ENCODE measurements around the gene GRIFIN.
"Not testable (repeated sequence)": the region's sequence is repeated elsewhere in the genome, so short reads cannot be mapped to it uniquely, and the experiment has no call there.

GRIFIN gene

DNA sequence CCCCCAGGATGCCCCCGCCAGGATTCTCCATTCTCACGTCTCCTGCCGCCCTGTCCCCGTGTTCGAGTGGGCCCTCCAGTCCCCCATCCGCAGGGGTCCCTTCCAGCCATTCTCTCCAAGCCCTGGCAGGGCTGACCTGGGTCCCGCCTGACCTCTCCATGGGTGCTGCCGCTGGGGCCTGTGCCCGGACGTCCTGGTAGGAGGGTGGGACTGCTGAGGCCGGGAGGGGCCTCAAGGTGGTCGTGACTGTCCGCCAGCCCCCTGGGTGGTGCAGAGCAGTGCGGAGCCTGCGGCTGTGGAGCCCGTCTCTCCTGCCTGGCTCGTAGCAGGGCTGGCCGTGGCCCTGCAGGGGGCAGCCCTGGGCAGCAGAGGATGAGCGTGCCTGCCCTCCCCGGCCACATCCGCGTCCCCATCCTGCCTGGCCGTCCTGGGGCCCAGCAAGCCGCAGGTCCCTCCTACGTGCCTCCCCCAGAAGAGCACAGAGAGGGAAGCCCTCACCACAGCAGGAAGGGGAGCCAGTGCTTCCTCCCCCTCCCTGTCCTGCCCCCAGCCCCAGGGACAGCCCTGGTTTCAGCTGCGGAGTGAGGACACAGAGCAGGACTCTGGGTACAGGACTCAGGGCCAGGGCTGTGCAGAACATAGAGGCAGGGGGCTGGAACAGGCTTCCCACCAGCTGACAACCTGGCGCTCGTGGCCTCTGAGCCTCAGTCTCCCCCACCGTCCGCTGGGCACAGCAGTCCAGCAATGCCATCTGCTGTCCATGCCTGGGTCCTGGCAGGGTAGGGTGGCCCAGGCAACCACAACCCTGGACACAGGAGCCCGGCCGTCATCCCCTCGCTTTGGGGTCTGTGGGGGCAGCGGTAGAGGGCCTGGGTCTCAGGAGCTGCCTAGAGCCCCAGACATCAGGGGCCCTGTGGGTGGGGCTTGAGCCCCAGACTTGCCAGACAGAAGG is 1.5 kb upstream of the GRIFIN start:
- peak; percentile 49 for DNase-seq

DNA sequence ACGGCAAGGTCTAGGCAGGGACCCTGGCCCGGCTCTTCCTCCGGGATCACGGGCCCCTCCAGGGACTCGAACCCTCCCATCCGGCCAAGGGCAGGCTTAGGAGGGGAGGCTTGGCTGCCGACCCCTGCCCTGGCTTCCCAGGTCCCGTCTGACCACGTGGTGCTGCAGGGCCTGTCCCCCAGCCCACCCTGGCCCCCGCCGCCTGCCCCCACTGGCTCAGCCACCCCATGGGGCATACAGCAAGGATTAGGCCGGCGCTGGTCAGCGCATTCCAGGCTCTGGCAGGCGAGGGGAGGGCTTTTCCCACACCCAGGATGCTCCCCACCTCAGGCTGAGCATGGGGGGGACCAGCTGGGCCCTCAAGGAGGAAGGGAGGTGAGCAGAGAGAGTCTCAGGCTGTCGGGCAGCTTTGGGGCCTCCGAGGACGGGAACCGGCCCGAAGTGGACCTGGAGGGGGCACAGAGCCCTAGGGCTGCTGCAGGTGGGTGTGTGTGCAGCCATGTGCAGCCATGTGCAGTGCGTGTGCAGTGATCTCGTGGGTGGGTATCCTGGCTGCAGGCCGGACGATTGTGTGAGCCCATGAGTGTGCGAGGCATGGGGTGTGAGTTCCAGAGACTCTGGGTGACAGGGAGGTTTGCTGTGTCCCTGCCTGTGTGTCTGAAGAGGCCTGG is 713 bp upstream of the GRIFIN start:
- DNase-seq: no peak

DNA sequence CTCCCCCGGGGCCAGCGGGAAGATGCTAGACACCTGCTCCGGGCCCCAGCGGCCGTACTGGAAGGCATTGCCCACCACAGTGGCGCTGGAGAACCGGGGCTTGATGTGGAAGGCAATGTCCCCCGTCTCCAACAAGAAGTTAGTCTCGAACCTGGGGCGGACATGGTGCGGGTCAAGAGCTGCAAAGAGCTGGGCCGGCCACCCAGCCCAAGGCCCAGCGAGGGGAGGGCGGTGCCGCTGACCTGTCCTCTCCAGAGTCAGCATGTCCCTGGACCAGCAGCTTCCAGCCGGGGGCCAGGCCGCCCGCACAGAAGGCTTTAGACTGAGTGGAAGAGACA is 551 bp downstream of the GRIFIN start:
- no peak for DNase-seq

DNA sequence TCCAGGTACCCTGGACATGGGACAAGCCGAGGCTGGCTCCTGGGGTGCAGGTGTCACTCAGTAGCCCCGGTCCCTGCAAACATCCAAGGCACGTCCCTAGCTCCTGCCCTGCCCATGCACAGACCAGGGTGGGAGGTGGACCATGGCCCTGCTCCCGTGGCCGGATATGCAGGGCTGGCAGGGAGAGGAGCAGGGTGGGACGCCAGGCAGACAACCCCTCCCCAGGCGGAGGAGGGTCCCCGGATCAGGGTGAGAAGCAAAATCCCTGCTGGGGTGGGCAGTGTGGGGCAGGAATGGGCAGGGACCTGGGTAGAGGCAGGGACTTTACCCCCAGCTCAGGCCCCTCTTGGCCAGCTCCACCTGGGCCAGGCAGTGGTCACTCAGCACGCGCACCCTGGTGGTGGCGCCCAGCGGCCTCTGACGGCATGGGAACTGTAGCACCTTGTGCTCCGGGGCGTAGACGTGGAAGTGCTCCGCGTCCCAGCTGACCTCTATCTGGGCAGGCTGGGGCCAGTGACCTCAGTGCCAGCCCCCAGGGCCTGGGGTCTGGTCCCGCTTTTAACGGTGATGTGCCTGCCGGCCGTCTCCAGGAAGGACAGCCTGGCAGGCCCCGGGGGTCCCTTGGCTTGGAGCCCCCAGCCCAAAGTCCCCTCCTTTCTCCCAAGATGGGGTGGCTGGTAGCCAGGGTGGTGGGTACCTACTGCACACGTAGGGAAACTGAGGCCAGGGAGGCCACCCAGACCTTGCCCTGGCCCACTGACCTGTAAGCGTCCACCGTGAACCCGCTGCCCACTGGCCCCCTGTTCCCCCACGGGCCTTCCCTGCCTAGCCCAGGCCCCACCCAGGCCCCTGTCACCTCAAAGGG is 1.2 kb downstream of the GRIFIN start:
- DNase-seq: no peak

DNA sequence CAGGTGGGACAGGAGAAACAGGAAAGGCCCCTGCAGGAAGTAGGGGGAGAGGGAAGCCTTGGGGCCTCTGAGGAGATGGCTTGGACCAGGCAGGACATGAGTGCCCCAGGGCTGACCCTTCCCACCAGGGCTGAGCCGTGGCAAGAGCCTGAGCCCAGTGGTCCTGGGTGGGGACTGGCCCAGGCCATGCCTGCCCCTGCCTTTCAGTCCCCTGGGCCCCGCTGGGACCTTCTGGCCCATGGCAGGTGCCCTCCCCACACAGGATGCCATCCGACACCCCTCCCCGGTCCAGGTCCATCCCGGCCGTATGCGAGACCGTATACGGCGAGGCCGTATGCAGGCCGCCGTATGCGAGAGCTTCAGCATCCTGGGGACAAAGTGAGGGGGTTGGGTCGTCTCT is 2.0 kb downstream of the GRIFIN start:
- no peak for DNase-seq

DNA sequence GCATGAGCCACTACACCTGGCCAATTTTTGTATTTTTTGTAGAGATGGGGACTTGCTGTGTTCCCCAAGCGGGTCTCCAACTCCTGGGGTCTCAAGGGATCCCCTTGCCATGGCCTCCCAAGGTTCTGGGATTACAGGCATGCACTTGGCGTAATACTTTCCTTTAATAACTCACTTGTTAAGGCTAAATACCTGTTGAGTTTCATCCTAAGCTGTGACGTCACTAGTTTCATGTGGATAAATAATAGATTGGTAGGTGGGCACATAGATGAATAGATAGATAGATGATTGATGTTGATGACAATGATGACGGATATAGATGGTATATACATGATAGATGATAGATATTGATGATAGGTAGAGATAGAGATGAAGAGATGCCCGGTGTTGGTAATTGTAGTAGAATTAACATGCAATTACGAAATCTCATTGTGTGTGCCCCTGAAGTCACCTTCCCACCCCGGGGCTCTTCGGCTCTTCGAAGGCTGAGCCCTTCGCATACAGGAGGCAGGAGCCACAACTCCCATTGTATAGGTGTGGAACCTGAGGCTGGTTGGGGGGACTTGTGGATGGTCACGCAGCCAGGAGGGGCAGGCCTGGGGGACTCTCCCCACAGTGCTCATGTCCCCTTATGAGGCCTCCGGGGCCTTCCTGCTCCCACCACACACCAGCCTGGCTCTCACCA is 2.6 kb downstream of the GRIFIN start:
- DNase-seq: no peak

DNA sequence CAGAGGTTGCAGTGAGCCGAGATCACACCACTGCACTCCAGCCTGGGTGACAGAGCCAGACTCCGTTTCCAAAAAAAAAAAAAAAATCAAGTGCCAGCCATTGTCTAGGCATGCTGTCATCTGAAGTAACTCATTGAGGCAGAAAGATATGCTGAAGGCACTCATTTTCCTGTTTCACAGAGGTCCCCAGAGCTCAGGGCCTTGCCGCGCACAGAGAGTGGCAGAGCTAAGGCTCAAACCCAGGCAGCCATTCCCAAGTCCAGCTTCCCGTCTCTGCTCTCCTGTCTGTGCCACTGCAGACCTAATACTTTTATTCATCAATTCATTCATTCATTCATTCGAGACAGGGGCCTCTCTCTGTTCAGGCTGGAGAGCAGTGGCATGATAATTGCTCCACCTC is 3.5 kb downstream of the GRIFIN start:
- DNase-seq: no peak

DNA sequence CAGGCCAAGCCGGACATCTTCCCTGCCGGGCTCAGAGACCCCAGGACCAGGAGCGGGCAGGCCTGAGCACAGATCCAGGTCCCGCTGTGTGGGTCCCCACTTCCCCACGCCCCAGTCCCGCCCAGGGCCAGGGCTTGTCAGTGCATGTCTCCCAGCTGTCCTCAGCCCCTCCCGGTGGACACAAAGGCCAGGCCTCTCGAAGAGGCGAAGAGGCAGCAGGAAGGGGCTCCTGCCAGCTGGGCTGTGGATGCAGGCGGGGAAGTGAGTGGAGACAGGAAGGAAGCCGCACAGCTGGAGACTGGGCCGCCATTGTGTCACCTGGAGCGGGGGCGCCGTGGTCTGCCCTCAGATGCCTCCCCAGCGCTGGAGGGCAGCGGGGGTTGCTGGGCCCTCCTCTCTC is 4.8 kb downstream of the GRIFIN start:
- DNase-seq: no peak

DNA sequence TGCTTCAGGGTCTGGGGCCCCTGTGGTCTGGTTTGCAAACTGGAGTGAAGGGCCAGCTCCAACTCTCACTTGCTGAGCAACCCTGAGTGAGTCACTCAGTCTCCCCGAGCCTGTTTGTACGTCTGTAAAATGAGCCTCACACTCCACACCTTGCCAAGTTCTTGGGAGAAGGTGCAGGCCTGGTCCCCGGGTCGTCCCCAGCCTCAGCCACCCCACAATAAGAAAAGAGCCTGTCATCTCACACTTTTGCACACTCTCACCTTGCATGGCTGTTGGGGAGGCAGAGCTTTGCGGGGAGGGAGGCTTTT is 5.2 kb downstream of the GRIFIN start:
- no peak for DNase-seq

DNA sequence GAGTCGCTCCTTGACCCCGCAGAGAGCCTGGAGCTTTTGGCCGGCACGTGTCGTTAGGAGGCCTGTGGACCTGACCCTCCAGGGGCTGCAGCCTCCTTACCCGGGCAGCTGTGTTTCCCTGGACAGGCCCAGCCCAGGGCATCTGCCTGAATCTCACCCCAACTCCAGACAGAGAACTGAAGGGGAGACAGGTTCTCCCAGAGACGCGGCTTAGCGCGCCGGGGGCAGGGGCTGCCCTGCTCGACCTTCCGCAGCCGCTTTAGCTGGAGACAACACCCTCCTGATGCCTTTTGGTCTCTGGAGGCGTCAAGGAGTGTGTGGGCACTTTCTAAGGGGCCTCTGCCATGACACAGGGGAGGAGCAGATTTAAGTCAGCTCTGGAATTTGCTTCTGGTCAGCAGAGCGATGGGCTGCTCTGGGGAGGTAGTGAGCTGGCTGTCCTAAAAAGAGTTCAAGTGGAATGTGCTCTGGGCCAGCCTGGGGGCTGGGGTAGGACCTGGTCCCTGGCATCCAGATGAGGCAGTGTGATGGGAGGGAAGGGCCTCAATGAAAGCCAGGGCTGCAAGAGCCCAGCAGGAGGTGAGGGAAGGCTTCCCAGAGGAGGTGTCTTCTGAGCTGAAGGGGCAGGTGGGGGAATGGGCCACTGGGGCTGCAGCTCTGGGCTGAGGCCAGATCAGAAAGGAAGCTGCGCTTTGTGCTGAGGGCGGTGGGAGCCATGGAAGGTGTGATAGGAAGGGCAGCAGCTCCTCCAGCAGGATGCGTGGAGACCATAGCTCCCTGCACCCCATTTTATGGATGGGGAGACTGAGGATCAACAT is 5.8 kb downstream of the GRIFIN start:
- no peak for DNase-seq

DNA sequence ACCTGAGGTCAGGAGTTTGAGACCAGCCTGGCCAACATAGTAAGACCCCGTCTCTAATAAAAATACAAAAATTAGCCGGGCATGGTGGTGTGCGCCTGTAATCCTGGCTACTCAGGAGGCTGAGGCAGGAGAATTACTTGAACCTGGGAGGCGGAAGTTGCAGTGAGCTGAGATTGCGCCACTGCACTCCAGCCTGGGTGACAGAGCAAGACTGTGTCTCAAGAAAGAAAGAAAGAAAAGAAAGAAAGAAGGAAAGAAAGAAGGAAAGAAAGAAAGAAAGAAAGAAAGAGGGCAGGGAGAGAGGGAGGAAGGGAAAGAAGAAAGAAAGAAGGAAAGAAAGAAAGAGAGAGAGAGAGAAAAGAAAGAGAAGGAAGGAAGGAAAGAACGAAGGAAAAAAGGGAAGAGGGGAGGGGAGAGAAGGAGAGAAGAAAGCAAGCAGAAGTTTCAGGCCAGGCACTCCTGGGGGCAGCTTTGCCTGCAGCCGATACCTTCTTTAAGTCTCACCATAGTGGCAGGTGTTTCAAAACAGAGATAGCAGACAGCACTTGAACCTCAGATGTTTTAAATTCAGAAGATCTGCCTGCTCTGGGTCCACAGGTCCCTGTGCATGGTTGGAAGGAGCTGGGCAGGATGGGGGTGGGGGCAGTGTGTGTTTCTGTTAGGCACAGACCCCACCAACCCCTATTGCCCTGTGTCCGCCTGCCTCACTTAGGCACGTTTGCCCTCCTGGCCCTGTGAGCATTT is 6.6 kb downstream of the GRIFIN start:
- not testable (repeated sequence) for DNase-seq

DNA sequence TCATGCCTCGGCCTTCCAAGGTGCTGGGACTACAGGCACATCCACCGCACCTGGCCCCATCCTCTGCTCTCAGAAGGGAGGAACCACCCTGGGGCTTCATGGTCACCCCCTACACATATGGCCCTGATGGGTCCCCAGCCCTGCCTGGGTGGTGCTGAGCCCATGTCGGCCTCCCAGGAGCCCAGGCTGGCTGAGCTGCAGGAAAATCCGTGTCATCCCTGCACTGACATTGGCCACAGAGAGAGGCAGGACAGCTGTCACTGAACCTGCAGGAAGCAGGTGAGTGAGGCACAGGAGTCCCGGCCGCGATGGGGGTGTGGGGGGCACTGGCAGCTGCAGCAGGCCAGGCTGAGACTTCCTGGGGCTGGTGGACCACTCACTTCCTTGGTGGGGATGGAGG is 8.0 kb downstream of the GRIFIN start:
- DNase-seq: no peak

DNA sequence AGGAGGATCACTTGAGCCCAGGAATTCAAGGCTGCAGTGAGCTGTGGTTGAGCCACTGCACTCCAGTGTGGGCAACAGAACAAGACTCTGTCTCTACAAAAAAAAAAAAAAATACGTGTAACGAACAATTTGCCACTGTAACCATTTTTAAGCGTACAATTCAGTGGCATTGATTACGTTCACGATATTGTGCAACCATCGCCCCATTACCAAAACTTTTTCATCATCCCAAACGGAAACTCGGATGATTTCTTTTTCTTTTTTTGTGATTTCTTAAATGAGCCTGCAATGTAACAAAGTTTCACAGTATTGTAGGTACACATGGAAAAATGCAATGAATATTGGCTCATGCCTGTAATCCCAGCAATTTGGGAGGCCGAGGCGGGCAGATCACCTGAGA is 9.5 kb downstream of the GRIFIN start:
- DNase-seq: no peak

DNA sequence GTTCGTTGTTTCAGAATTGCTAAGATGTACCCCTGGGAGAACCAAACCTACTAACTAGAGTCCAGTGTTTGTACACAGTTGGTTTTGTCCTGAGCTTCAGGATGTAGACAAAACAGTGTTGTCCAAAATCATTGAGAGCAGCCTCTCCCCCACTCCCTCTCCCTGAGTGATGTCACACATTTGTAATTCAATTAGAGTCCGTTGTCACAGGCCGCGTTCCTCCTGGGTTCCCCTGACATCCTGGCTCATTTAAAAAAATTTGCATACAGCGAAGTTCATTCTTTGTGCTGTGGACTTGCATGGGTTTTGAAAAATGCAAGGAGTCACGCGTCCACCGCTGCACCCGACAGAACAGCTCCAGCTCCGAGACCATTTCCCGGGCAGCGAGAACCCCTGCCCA is 10.3 kb downstream of the GRIFIN start:
- DNase-seq: no peak

DNA sequence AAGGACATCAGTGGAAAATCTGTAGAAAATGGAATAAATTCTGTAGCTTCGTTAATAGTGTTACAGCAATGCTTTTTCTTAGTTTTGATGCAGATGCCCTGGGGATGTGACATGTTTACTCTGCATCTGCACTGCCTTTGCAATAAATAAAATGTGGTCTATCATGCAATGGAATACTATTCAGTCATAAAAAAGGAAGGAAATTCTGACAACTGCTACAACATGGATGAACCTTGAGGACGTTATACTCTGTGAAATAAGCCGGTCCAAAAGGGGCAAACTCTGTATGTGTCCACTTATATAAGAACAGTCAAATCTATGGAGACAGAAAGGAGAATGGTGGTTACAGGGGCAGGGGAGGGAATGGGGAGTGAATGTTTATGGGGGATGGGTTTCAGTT is 13.5 kb downstream of the GRIFIN start:
- DNase-seq: no peak

DNA sequence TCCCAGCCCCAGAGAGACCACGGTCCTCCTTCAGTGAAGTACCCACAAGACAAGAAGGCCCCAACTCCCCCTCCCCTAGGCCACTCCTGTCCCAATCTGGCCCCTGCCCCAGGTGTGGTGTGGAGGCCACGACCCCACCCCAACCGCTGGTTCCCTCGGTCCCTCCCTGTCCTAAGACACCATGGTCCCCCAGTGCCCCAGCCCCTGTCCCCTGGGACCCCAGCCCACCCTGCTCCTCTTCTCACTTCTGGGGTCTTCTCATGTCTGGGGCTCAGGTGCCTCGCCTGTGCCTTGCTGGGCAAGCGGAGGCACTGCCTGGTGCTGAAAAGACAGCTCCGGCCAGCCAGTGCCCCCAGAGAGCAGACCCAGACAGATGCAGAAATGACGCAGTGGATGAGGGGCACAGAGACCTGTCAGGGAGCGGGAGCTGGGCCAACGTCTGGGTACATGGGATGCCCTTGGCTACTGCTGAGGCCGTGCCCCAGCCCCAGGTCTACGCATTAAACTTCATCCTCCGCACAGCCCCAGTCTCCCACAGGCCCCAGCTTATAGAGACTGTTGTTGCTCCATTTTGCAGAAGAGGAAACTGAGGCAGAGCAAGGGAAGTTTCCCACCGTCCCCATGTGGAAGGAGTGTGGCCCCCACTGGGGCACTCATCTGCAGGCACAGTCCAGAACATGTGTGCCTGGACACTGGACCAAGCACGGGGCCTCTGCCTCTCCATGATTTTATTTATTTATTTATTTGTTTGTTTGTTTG is 14.8 kb downstream of the GRIFIN start:
- DNase-seq: no peak

DNA sequence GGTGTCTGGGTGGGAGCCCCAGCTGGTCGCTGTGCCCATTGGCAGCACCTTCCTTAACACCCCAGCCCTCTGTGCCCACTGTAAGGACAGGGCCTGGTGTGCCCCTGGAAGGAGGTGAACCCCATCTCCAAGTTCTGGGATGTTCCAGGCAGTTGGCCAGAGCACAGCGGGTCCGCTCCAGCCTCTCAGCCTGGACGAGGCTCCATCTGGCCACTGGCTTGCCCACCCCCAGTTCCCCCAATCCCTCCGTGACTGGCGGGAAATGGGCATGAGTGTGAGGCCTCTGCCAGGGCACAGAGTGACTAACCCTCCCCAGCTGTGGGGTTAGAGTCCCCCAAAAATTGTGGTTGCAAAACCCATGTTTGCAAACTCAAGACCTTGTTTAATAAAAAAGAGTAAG is 15.6 kb downstream of the GRIFIN start:
- DNase-seq: no peak

DNA sequence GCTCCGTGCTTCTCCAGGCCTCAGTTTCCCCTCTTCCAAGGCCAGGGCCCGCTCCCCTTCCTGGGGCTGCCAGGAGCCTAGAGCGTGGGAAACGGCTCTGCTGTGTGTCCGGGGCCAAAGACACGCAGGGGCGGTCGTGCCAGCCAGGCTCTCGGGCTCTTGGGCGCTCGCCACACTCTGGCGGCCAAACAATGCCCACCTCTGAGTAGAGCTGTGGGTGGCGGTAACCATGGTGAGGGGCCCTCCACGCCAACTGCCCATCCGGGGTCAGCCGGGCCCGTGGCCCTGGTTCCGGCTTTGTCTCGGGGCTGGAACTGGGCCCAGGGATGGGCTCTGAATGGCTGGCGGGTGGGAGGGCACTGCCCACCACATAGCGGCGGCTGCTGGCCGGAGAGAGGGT is 16.0 kb downstream of the GRIFIN start:
- no peak for DNase-seq

DNA sequence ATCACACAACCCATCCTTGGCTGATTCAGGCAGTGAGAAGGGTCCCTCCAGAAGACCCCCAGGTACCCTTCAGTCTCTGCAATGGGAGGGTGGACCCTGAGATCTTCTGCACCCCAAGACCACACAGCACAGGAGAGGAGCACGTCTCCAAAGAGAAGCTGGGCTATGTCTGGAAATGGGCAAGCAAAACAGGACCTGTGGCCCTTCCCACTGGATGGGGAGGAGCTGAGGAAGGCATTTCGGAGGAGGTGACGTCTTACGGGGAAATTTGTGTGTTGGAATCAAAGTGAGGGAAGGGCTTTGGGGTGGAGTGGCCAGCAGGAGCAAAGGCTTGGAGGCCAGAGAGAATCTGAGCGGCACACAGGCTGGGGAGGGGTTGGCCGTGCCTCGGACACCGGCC is 16.5 kb downstream of the GRIFIN start:
- DNase-seq: no peak

DNA sequence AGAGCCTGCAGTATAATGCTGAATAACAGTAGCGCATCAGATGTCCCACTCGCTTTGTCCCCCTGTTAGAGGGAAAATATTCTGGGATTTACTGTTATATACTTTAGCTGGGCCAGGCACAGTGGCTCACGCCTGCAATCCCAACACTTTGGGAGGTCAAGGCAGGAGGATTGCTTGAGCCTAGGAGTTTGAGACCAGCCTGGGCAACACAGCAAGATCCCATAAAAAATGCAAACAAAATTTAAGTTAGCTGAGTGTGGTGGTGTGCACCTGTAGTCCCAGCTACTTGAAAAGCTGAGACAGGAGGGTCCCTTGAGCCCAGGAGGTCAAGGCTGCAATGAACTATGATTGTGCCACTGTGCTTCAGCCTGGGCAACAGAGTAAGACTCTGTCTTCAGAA is 22.3 kb downstream of the GRIFIN start:
- not testable (repeated sequence) for DNase-seq

Data from stimulated activated CD4-positive, alpha-beta T cell treated with anti-CD3 and anti-CD28 coated beads, Interleukin-12 subunit alpha, Interleukin-12 subunit beta, amount 100 ng/mL, for 4 hours (primary cell).